DND-41 (cell line): Measurements from ENCODE around the gene MAP2K2.
A peak's percentile ranks its signal among the peaks of the same experiment; 100 is the strongest.

Experiments
- ATAC-seq: fragments of 200-7000 bp; cut with Tn5 transposase; 3 replicates; pipeline ENCODE4 v1.9.1; 2021; ENCODE audit warnings: low read depth; ENCODE audit not compliant: insufficient read depth
- DNase-seq: peaks from one replicate; pipeline ENCODE4 v3.0.0-alpha.2; 2020
- H2AFZ ChIP-seq: 2 replicates; pipeline ENCODE4 v1.6.0; 2012; ENCODE audit warnings: low read depth, low read length
- H3K27ac ChIP-seq: 2 replicates; pipeline ENCODE4 v1.5.1; 2012; ENCODE audit warnings: low read length, inconsistent platforms
- H3K27me3 ChIP-seq: fragments of 200-600 bp; sonication (generic); 2 replicates; pipeline ENCODE4 v1.6.0; 2012; ENCODE audit warnings: low read length, mild to moderate bottlenecking, inconsistent platforms; ENCODE audit not compliant: insufficient read depth, poor library complexity
- H3K36me3 ChIP-seq: 2 replicates; pipeline ENCODE4 v1.5.1; 2012; ENCODE audit warnings: low read length, inconsistent platforms; ENCODE audit not compliant: insufficient read depth
- H3K4me1 ChIP-seq: 2 replicates; pipeline ENCODE4 v1.5.1; 2012; ENCODE audit warnings: mild to moderate bottlenecking, low read length; ENCODE audit not compliant: insufficient read depth
- H3K4me2 ChIP-seq: 2 replicates; pipeline ENCODE4 v1.6.0; 2012; ENCODE audit warnings: mild to moderate bottlenecking, moderate library complexity, low read length, inconsistent platforms; ENCODE audit not compliant: insufficient read depth
- H3K4me3 ChIP-seq, 2 experiments: fragments of 200-600 bp in 1 of 2; shearing (Covaris generic) in 1 of 2; 2 replicates each; pipeline ENCODE4 v1.5.1; 2012 to 2016; ENCODE audit warnings: inconsistent platforms in 2 of 2, low read length in 2 of 2, mild to moderate bottlenecking in 2 of 2, low read depth in 1 of 2, moderate library complexity in 1 of 2
- H3K79me2 ChIP-seq: 2 replicates; pipeline ENCODE4 v1.6.0; 2012; ENCODE audit warnings: low read length, inconsistent platforms; ENCODE audit not compliant: insufficient read depth
- H3K9ac ChIP-seq: 2 replicates; pipeline ENCODE4 v1.6.0; 2012; ENCODE audit warnings: low read depth, mild to moderate bottlenecking, inconsistent platforms, low read length, moderate library complexity
- H3K9me3 ChIP-seq: 2 replicates; pipeline ENCODE4 v1.5.1; 2012; ENCODE audit warnings: low read length, moderate library complexity, mild to moderate bottlenecking, inconsistent platforms; ENCODE audit not compliant: insufficient read depth, severe bottlenecking
- H4K20me1 ChIP-seq: 2 replicates; pipeline ENCODE4 v1.6.0; 2012; ENCODE audit warnings: low read length; ENCODE audit not compliant: insufficient read depth
- EZH2 ChIP-seq: IDR thresholded peaks from 3 replicates; pipeline ENCODE4 v1.6.1; 2012; ENCODE audit warnings: borderline replicate concordance, low read depth, mild to moderate bottlenecking, moderate library complexity, low read length, inconsistent platforms; ENCODE audit not compliant: severe bottlenecking
- TF ChIP-seq, protein P1 (sequence below): IDR thresholded peaks from 2 replicates; pipeline ENCODE4 v1.5.1; 2012; ENCODE audit warnings: borderline replicate concordance, low read length, moderate library complexity, mild to moderate bottlenecking; ENCODE audit not compliant: poor library complexity, severe bottlenecking; ENCODE audit errors: extremely low read depth

The MAP2K2 gene

GRCh38 chr19:4123615-4124568 is at the start of gene MAP2K2:
Gene MAP2K2, minus strand, starts transcription at chr19:4124122. Its CDS starts 247 bp downstream, at chr19:4123875.
- Histone ChIP-seq H3K4me3 (peak within 1 kb of the TSS; percentile 83 to 97), H3K4me2 (peak within 1 kb of the TSS; percentile 98), H3K79me2 (peaks cover 46% of the 10 kb centered on the region), H2AFZ (peak within 1 kb of the TSS; percentile 96), H3K27me3 (no peaks in the 10 kb centered on the region), H3K4me1 (peaks cover 28% of the 10 kb centered on the region), H4K20me1 (peaks cover 29% of the 10 kb centered on the region), H3K9me3 (no peaks in the 10 kb centered on the region), H3K36me3 (peaks cover 18% of the 10 kb centered on the region), H3K9ac (peak within 1 kb of the TSS; percentile 82), H3K27ac (peak within 1 kb of the TSS; percentile 83)
- TF ChIP-seq, protein P1, sequence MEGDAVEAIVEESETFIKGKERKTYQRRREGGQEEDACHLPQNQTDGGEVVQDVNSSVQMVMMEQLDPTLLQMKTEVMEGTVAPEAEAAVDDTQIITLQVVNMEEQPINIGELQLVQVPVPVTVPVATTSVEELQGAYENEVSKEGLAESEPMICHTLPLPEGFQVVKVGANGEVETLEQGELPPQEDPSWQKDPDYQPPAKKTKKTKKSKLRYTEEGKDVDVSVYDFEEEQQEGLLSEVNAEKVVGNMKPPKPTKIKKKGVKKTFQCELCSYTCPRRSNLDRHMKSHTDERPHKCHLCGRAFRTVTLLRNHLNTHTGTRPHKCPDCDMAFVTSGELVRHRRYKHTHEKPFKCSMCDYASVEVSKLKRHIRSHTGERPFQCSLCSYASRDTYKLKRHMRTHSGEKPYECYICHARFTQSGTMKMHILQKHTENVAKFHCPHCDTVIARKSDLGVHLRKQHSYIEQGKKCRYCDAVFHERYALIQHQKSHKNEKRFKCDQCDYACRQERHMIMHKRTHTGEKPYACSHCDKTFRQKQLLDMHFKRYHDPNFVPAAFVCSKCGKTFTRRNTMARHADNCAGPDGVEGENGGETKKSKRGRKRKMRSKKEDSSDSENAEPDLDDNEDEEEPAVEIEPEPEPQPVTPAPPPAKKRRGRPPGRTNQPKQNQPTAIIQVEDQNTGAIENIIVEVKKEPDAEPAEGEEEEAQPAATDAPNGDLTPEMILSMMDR, result peak; percentile 9
- TF ChIP-seq EZH2, result no peak
- ATAC-seq (peak; percentile 93), DNase-seq (peak; percentile 95)

DNA sequence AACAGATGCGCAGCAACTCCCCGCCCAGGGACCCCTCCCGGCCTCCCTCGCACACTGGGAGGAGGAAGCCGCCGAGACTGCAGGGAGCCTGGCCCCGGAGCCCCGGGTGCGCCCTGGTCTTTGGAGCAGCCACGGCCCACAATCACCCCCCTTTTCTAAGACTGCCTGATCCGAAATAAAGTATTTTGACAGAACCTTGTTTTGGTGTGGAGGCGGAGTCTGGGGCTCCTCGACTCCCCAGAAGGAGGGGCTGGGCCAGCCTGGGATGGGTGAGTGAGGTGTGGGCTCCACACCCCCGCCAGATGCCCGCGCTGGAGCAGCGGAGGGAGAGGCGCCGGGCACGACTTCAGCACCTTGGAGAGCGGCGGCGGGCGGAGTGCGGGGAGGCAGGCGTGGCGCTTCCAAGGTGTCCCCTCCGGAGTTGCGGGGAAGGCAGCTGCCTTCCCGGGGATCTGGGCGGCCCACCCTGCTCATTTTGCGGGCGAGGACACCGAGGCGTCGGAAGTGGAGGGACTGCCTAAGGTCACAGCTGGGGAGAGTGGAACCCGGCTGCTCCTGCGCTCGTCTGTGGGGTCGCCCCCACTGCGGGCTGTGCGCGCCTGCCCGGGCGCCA is 49.0 kb upstream of the MAP2K2 start:
- Histone ChIP-seq H3K9ac (no peak overlapping the region), H4K20me1 (peaks cover 12% of the 10 kb centered on the region), H3K9me3 (no peaks in the 10 kb centered on the region), H3K79me2 (no peaks in the 10 kb centered on the region), H3K4me2 (no peak overlapping the region), H2AFZ (no peak overlapping the region), H3K27me3 (no peaks in the 10 kb centered on the region), H3K27ac (no peak overlapping the region), H3K36me3 (peaks cover 8% of the 10 kb centered on the region), H3K4me1 (no peaks in the 10 kb centered on the region), H3K4me3 (no peak overlapping the region)
- TF ChIP-seq, protein P1, result no peak
- no peak for TF ChIP-seq EZH2
- DNase-seq (peak; percentile 76), ATAC-seq (peak; percentile 95)

- no peaks in the 10 kb centered on the region for H3K4me1 ChIP-seq
- no peak overlapping the region for H3K4me2 ChIP-seq
- H3K9ac ChIP-seq, result no peak overlapping the region
- no peaks in the 10 kb centered on the region for H3K79me2 ChIP-seq
- no peak overlapping the region for H3K4me3 ChIP-seq
- H3K27ac ChIP-seq, result no peak overlapping the region
- TF ChIP-seq, protein P1, result no peak
- no peak for TF ChIP-seq EZH2
- DNase-seq (no peak), ATAC-seq (no peak)
- peaks cover 8% of the 10 kb centered on the region for H3K36me3 ChIP-seq
- no peaks in the 10 kb centered on the region for H3K9me3 ChIP-seq
- no peak overlapping the region for H2AFZ ChIP-seq
- H3K27me3 ChIP-seq, result no peaks in the 10 kb centered on the region
- peaks cover 12% of the 10 kb centered on the region for H4K20me1 ChIP-seq
These were observed 47.8 kb upstream of the MAP2K2 start for GRCh38 chr19:4171676-4172075.
